AG09309 (cell line): ENCODE data around the gene URI1.

ENCODE experiments used
- DNase-seq: peaks from one replicate; pipeline ENCODE4 v3.0.0-alpha.2; 2010; ENCODE audit warnings: low read depth
- H3K4me3 ChIP-seq: 2 replicates; pipeline ENCODE4 v1.5.1; 2011; ENCODE audit warnings: mild to moderate bottlenecking, low read depth, low read length, moderate library complexity; ENCODE audit not compliant: control insufficient read depth
- TF ChIP-seq, protein P1 (sequence below): IDR thresholded peaks from 2 replicates; pipeline ENCODE4 v1.5.1; 2011; ENCODE audit warnings: mild to moderate bottlenecking, low read depth, low read length, inconsistent platforms; ENCODE audit not compliant: insufficient read depth, control insufficient read depth; ENCODE audit errors: missing control alignments

URI1 gene

DNA sequence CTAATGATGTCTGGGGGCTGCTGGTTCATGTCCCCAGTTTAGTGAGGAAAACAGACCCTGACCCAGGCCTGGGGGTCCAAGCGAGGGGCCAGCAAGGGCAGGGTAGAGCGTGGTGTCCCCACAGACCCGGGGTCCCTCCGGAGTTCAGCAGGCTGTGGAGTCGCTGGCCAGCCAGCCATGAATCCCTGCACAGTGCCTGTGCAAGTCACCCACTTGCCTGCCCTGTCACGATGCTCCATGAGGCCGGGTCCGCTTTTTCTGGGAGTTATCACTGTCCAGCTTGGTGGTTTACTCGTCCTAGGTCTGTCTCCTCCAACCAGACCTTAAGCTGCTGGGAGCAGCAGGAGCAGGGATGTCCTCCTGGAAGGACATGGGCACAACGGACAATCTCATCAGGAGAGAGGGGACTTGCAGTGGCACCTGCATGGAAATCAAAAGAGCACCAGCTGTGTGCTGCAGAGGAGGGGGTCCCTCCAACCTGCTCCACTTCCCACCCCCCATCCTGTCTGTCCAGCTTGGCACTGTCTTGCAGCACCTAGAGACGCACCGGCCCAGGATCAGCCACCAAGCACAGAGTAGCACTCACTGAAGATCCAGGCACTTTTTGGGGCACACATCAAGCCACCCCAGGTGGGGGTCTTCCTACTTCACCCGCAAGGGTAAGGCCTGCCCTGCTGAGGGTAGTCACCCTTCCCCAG is 121.8 kb downstream of the URI1 start:
- TF ChIP-seq, protein P1, sequence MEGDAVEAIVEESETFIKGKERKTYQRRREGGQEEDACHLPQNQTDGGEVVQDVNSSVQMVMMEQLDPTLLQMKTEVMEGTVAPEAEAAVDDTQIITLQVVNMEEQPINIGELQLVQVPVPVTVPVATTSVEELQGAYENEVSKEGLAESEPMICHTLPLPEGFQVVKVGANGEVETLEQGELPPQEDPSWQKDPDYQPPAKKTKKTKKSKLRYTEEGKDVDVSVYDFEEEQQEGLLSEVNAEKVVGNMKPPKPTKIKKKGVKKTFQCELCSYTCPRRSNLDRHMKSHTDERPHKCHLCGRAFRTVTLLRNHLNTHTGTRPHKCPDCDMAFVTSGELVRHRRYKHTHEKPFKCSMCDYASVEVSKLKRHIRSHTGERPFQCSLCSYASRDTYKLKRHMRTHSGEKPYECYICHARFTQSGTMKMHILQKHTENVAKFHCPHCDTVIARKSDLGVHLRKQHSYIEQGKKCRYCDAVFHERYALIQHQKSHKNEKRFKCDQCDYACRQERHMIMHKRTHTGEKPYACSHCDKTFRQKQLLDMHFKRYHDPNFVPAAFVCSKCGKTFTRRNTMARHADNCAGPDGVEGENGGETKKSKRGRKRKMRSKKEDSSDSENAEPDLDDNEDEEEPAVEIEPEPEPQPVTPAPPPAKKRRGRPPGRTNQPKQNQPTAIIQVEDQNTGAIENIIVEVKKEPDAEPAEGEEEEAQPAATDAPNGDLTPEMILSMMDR: no peak
- DNase-seq: no peak
- H3K4me3 ChIP-seq: no peak overlapping the region

DNA sequence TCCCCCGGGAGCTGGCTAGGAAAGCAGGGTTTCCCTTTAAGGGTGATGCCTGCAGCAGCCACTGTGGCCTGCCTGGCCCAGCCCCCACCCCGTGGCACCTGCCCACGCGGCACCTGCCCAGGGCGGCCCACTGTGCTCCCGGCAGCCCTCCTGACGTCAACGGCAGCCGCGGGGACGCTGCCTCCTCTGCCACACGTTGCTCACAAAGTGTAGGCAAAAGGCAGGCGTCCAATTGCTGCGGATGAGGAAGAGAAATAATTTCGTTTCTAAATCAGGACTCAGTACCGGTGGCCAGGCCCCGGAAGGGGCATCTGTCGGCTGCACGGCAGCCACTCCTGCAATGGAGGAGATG is 122.3 kb downstream of the URI1 start:
- TF ChIP-seq, protein P1: no peak
- H3K4me3 ChIP-seq: no peak overlapping the region
- DNase-seq: no peak

- TF ChIP-seq, protein P1: no peak
- no peak overlapping the region for H3K4me3 ChIP-seq
- DNase-seq: no peak
Measured at GRCh38 chr19:30064771-30065494, 122.9 kb downstream of the URI1 start.

- TF ChIP-seq, protein P1: no peak
- no peak for DNase-seq
- H3K4me3 ChIP-seq: no peak overlapping the region
Measured at GRCh38 chr19:30065680-30066606, 123.9 kb downstream of the URI1 start.
